Transverse colon (tissue), 4 donors: ENCODE results near the gene UHRF1.

Experiments
- CTCF ChIP-seq, 5 experiments: fragments of 200-600 bp in 3 of 5; fragments of 450-650 bp in 2 of 5; sonication (generic) in 3 of 5; IDR thresholded peaks; 1 replicate in 2 of 5; 2 replicates in 3 of 5; pipeline ENCODE4 v1.5.1; 2016 to 2017; ENCODE audit warnings: antibody characterized with exemption in 5 of 5, inconsistent platforms in 3 of 5, mild to moderate bottlenecking in 2 of 5, moderate library complexity in 1 of 5
- POLR2AphosphoS5 ChIP-seq, 3 donors: sonication (generic); formaldehyde crosslinking; IDR thresholded peaks; one replicate each; pipeline ENCODE4 v1.6.1; 2016; ENCODE audit warnings: antibody characterized with exemption in 3 of 3

- TF ChIP-seq POLR2AphosphoS5 (IDR thresholded peaks at IDR 0.05) (no peak), CTCF (IDR thresholded peaks at IDR 0.05) (no peak)
These were observed 21.4 kb downstream of the UHRF1 start for GRCh38 chr19:4930664-4931063.
